OCI-LY3 (cell line): ENCODE results near the gene ZNF112.

Experiments
- H2AFZ ChIP-seq: fragments of 200-600, 300-600 bp; shearing (Covaris generic); 2 replicates; pipeline ENCODE4 v1.6.0; 2014; ENCODE audit warnings: antibody characterized with exemption, low read depth, low read length
- H3K27ac ChIP-seq: fragments of 200-600, 300-600 bp; sonication (generic); 2 replicates; pipeline ENCODE4 v1.5.1; 2014; ENCODE audit warnings: mild to moderate bottlenecking, low read length, moderate library complexity, mixed read lengths
- H3K27me3 ChIP-seq: fragments of 200-600, 300-600 bp; sonication (generic); 2 replicates; pipeline ENCODE4 v1.6.1; 2014; ENCODE audit warnings: low read depth, low read length, mixed read lengths
- H3K36me3 ChIP-seq: fragments of 200-600, 300-600 bp; sonication (generic); replicated peaks from 2 replicates; pipeline ENCODE3; 2014; ENCODE audit warnings: low read depth, low read length, mixed read lengths
- H3K4me1 ChIP-seq: fragments of 300-600, 200-600 bp; sonication (generic); 2 replicates; pipeline ENCODE4 v1.6.1; 2014; ENCODE audit warnings: low read length, mixed read lengths
- H3K4me2 ChIP-seq: fragments of 200-600, 300-600 bp; sonication (generic); 2 replicates; pipeline ENCODE4 v1.6.1; 2014; ENCODE audit warnings: low read length, mixed read lengths
- H3K4me3 ChIP-seq: fragments of 300-600, 200-600 bp; sonication (generic); 2 replicates; pipeline ENCODE4 v1.5.1; 2014; ENCODE audit warnings: antibody characterized with exemption, mild to moderate bottlenecking, low read length, moderate library complexity
- H3K79me2 ChIP-seq: fragments of 300-600, 200-600 bp; shearing (Covaris generic); 2 replicates; pipeline ENCODE4 v1.6.1; 2014; ENCODE audit warnings: mild to moderate bottlenecking, low read length, mixed read lengths
- H3K9ac ChIP-seq: fragments of 300-600, 200-600 bp; shearing (Covaris generic); 2 replicates; pipeline ENCODE4 v1.6.0; 2014; ENCODE audit warnings: mild to moderate bottlenecking, low read length, moderate library complexity
- H3K9me3 ChIP-seq: fragments of 200-600, 300-600 bp; shearing (Covaris generic); 2 replicates; pipeline ENCODE4 v1.6.1; 2014; ENCODE audit warnings: low read length, mixed read lengths; ENCODE audit not compliant: insufficient read depth
- H4K20me1 ChIP-seq: fragments of 200-600, 300-600 bp; sonication (generic); 2 replicates; pipeline ENCODE4 v1.6.1; 2016; ENCODE audit warnings: low read length, mixed read lengths; ENCODE audit not compliant: insufficient read depth
- CTCF ChIP-seq: fragments of 200-600, 300-600 bp; sonication (generic); IDR thresholded peaks from 2 replicates; pipeline ENCODE4 v1.5.1; 2014; ENCODE audit warnings: antibody characterized with exemption, low read length, low read depth
- EZH2phosphoT487 ChIP-seq: fragments of 200-600 bp; shearing (Covaris generic); IDR thresholded peaks from 2 replicates; pipeline ENCODE4 v1.6.1; 2018; ENCODE audit warnings: antibody characterized with exemption, mixed run types, low read depth

The ZNF112 gene

GRCh38 chr19:44282846-44283245, 73.6 kb downstream of the ZNF112 start:
- H3K27ac ChIP-seq: no peak overlapping the region
- no peaks in the 10 kb centered on the region for H3K79me2 ChIP-seq
- TF ChIP-seq CTCF: no peak
- TF ChIP-seq EZH2phosphoT487: no peak
- no peak overlapping the region for H3K4me3 ChIP-seq
- no peaks in the 10 kb centered on the region for H3K27me3 ChIP-seq
- no peak overlapping the region for H3K4me2 ChIP-seq
- no peak overlapping the region for H3K9ac ChIP-seq
- H3K36me3 ChIP-seq: no peaks in the 10 kb centered on the region
- H3K9me3 ChIP-seq: peaks cover 16% of the 10 kb centered on the region; the same call in 1 of the 2 replicates
- no peaks in the 10 kb centered on the region for H3K4me1 ChIP-seq
- no peaks in the 10 kb centered on the region for H4K20me1 ChIP-seq
- H2AFZ ChIP-seq: no peak overlapping the region

- Histone ChIP-seq H2AFZ (no peak overlapping the region), H3K27me3 (no peaks in the 10 kb centered on the region), H3K36me3 (no peaks in the 10 kb centered on the region), H3K9ac (no peak overlapping the region), H3K27ac (no peak overlapping the region), H3K4me1 (no peaks in the 10 kb centered on the region), H3K79me2 (no peaks in the 10 kb centered on the region), H3K9me3 (peaks cover 14% of the 10 kb centered on the region; the same call in 1 of the 2 replicates), H4K20me1 (no peaks in the 10 kb centered on the region), H3K4me2 (no peak overlapping the region), H3K4me3 (no peak overlapping the region)
- TF ChIP-seq CTCF (no peak), EZH2phosphoT487 (no peak)
These were observed 75.6 kb downstream of the ZNF112 start for GRCh38 chr19:44280916-44281315.

- H3K27ac ChIP-seq: no peak overlapping the region
- H3K4me2 ChIP-seq: no peak overlapping the region
- H4K20me1 ChIP-seq: no peaks in the 10 kb centered on the region
- no peak overlapping the region for H2AFZ ChIP-seq
- H3K4me1 ChIP-seq: no peaks in the 10 kb centered on the region
- H3K4me3 ChIP-seq: no peak overlapping the region
- no peak overlapping the region for H3K9ac ChIP-seq
- no peak for TF ChIP-seq EZH2phosphoT487
- TF ChIP-seq CTCF: no peak
- H3K79me2 ChIP-seq: no peaks in the 10 kb centered on the region
- no peaks in the 10 kb centered on the region for H3K36me3 ChIP-seq
- no peaks in the 10 kb centered on the region for H3K27me3 ChIP-seq
- peaks cover 11% of the 10 kb centered on the region; the same call in 1 of the 2 replicates for H3K9me3 ChIP-seq
These were observed 78.2 kb downstream of the ZNF112 start for GRCh38 chr19:44278181-44278690.

GRCh38 chr19:44277331-44277730, 79.1 kb downstream of the ZNF112 start:
- H3K27me3 ChIP-seq: no peaks in the 10 kb centered on the region
- no peaks in the 10 kb centered on the region for H3K4me1 ChIP-seq
- TF ChIP-seq EZH2phosphoT487: no peak
- no peak for TF ChIP-seq CTCF
- no peaks in the 10 kb centered on the region for H4K20me1 ChIP-seq
- no peak overlapping the region for H3K4me2 ChIP-seq
- no peak overlapping the region for H3K9ac ChIP-seq
- H3K4me3 ChIP-seq: no peak overlapping the region
- H3K9me3 ChIP-seq: peaks cover 16% of the 10 kb centered on the region
- no peak overlapping the region for H3K27ac ChIP-seq
- H2AFZ ChIP-seq: no peak overlapping the region
- H3K36me3 ChIP-seq: no peaks in the 10 kb centered on the region
- H3K79me2 ChIP-seq: no peaks in the 10 kb centered on the region
